GM12878 (cell line): ENCODE data around the gene SOX18. TPM values are rescaled to one million over a fixed set of nuclear protein-coding genes. Genes with fewer than 3 reads are reported as not detected.

Source experiments
- ATAC-seq: fragments of 200-7000 bp; cut with Tn5 transposase; 3 replicates; pipeline ENCODE4 v1.9.1; 2020; ENCODE audit warnings: mild to moderate bottlenecking, moderate library complexity
- BruUV-seq: library from RNA; stranded (reverse); fragments of 400-500 nt; replicated peaks from 2 replicates; lab custom pipeline; 2021; lab: Mats Ljungman, UMichigan
- CTCF ChIA-PET: fragments of 300-600 bp; sonication (Branson Sonifier 250); formaldehyde crosslinking; extraction: SDS; loops from one replicate; lab custom pipeline; 2021; ENCODE audit warnings: inconsistent platforms; lab: Yijun Ruan, JAX
- POLR2A ChIA-PET: fragments of 350-600 bp; formaldehyde crosslinking; extraction: SDS; loops from one replicate; lab custom pipeline; 2021; ENCODE audit warnings: inconsistent platforms; lab: Charles Lee
- RAD21 ChIA-PET: fragments of 300-600 bp; sonication (Branson Sonifier 250); formaldehyde crosslinking; loops from one replicate; lab custom pipeline; 2023; ENCODE audit warnings: antibody characterized with exemption; ENCODE audit not compliant: unreplicated experiment; lab: Charles Lee
- SMC1A ChIA-PET: fragments of 300-600 bp; sonication (Branson Sonifier 250); formaldehyde crosslinking; loops from one replicate; lab custom pipeline; 2023; ENCODE audit not compliant: unreplicated experiment, uncharacterized antibody; lab: Charles Lee
- DNase-seq: peaks from one replicate; pipeline ENCODE4 v3.0.0-alpha.2; 2011; ENCODE audit warnings: low read depth, low spot score
- FAIRE-seq: peaks from 3 replicates; lab custom pipeline; 2011; peaks lifted over from hg19 to GRCh38; lab: Jason Lieb, UNC
- H2AFZ ChIP-seq: 2 replicates; pipeline ENCODE4 v1.6.0; 2011; ENCODE audit warnings: low read depth, low read length, control low read depth; ENCODE audit not compliant: control insufficient read depth
- H3K27ac ChIP-seq: 2 replicates; pipeline ENCODE4 v1.5.1; 2011; ENCODE audit warnings: control low read depth; ENCODE audit not compliant: control insufficient read depth, insufficient read depth
- H3K27me3 ChIP-seq, 2 experiments: replicated peaks in 1 of 2; 2 replicates each; pipeline versions ENCODE4 v1.6.0 to v1.6.1; 2011; ENCODE audit warnings: low read length in 1 of 2; ENCODE audit not compliant: control insufficient read depth in 2 of 2, insufficient read depth in 2 of 2
- H3K36me3 ChIP-seq, 2 experiments: 2 replicates each; pipeline ENCODE4 v1.5.1; 2011; ENCODE audit warnings: low read length in 1 of 2; ENCODE audit not compliant: control insufficient read depth in 2 of 2, insufficient read depth in 2 of 2
- H3K4me1 ChIP-seq: 2 replicates; pipeline ENCODE4 v1.6.1; 2011; ENCODE audit warnings: mild to moderate bottlenecking, low read length, moderate library complexity, mixed read lengths; ENCODE audit not compliant: control insufficient read depth, insufficient read depth
- H3K4me2 ChIP-seq: 2 replicates; pipeline ENCODE4 v1.6.0; 2011; ENCODE audit warnings: control low read depth; ENCODE audit not compliant: control insufficient read depth, insufficient read depth
- H3K4me3 ChIP-seq: fragments of 200-600 bp; sonication (generic); 2 replicates; pipeline ENCODE4 v1.5.1; 2016
- H3K79me2 ChIP-seq: 2 replicates; pipeline ENCODE4 v1.6.0; 2011; ENCODE audit warnings: low read length; ENCODE audit not compliant: control insufficient read depth, insufficient read depth
- H3K9ac ChIP-seq: 2 replicates; pipeline ENCODE4 v1.8.0; 2011; ENCODE audit warnings: low read length, control low read depth, mixed read lengths; ENCODE audit not compliant: control insufficient read depth, insufficient read depth
- H3K9me3 ChIP-seq: replicated peaks from 3 replicates; pipeline ENCODE4 v1.5.1; 2011; ENCODE audit warnings: mild to moderate bottlenecking, low read length; ENCODE audit not compliant: control insufficient read depth, insufficient read depth
- H4K20me1 ChIP-seq: 2 replicates; pipeline ENCODE4 v1.6.0; 2011; ENCODE audit not compliant: control insufficient read depth, insufficient read depth
- ATF3 ChIP-seq: IDR thresholded peaks from 2 replicates; pipeline ENCODE4 v1.6.1; 2011; ENCODE audit warnings: low read depth, mild to moderate bottlenecking, low read length, moderate library complexity, borderline replicate concordance; ENCODE audit errors: extremely low read depth
- CEBPB ChIP-seq, 2 experiments: fragments of 150-350 bp in 1 of 2; IDR thresholded peaks; 2 replicates each; pipeline ENCODE4 v1.6.1; 2012 to 2014; ENCODE audit warnings: low read depth in 2 of 2, low read length in 2 of 2, borderline replicate concordance in 1 of 2, inconsistent platforms in 1 of 2
- GATAD2B ChIP-seq: fragments of 450-650 bp; conservative IDR thresholded peaks from 2 replicates; pipeline ENCODE4 v1.6.1; 2017; ENCODE audit warnings: low read depth, mild to moderate bottlenecking, moderate library complexity
- JUNB ChIP-seq: IDR thresholded peaks from 2 replicates; pipeline ENCODE4 v1.6.1; 2016; ENCODE audit warnings: antibody characterized with exemption, mild to moderate bottlenecking
- POLR2A ChIP-seq: IDR thresholded peaks from 2 replicates; pipeline ENCODE4 v1.6.1; 2011; ENCODE audit warnings: low read depth, mild to moderate bottlenecking, low read length
- WRNIP1 ChIP-seq: IDR thresholded peaks from 2 replicates; pipeline ENCODE4 v1.6.1; 2011; ENCODE audit warnings: low read depth, low read length, improper control_type of control experiment, borderline replicate concordance
- WGBS: methylation state at CpG from one replicate; pipeline ENCODE4 v1.1.6; 2016; ENCODE audit warnings: low lambda C conversion rate; ENCODE audit not compliant: insufficient replicate concordance, insufficient coverage; ENCODE audit errors: missing lambda C conversion rate; 5-methylcytosine and 5-hydroxymethylcytosine counted together
- in situ Hi-C: fragments of 300-500 bp; cut with MboI; formaldehyde crosslinking; loops from 9 replicates; pipeline ENCODE4 v1.14.3; 2018; ENCODE audit warnings: mixed read lengths
- intact Hi-C: fragments of 100-400 bp; cut with micrococcal nuclease; formaldehyde crosslinking; loops from one replicate; pipeline ENCODE4 v1.14.2; 2022; ENCODE audit not compliant: unreplicated experiment
- polyA plus RNA-seq, 11 experiments: library from polyadenylated mRNA; depleted of rRNA in 4 of 11; unstranded in 6 of 11; stranded (reverse) in 5 of 11; fragments of >200 nt; fragmentation: Nextera tagmentation in 4 of 11; fragmentation: Illumina TruSeq in 1 of 11; extraction: Ambion mirVana in 4 of 11; extraction: Trizol in 1 of 11; gene quantifications; 1 replicate in 1 of 11; 2 replicates in 10 of 11; pipeline versions ENCODE4 v1.2.1 to v1.2.3, GENCODE V29; 2011 to 2016; ENCODE audit warnings: inconsistent platforms in 2 of 11, missing spikeins in 2 of 11, low read depth in 1 of 11
- total RNA-seq, 4 experiments: library from RNA; depleted of rRNA in 3 of 4; stranded (reverse); fragments of >200 nt in 3 of 4; fragmentation: Illumina TruSeq in 1 of 4; extraction: Trizol in 1 of 4; gene quantifications; 2 replicates each; pipeline versions ENCODE4 v1.2.1 to v1.2.3, GENCODE V29; 2013 to 2021

SOX18 gene
- total and polyA plus RNA-seq, 10 of the 15 experiments (the other 5 are each of a cell fraction or from before 2014, with no cell fraction given) = 0.05 to 5.6 (median 0.28) TPM; not detected in 3

DNA sequence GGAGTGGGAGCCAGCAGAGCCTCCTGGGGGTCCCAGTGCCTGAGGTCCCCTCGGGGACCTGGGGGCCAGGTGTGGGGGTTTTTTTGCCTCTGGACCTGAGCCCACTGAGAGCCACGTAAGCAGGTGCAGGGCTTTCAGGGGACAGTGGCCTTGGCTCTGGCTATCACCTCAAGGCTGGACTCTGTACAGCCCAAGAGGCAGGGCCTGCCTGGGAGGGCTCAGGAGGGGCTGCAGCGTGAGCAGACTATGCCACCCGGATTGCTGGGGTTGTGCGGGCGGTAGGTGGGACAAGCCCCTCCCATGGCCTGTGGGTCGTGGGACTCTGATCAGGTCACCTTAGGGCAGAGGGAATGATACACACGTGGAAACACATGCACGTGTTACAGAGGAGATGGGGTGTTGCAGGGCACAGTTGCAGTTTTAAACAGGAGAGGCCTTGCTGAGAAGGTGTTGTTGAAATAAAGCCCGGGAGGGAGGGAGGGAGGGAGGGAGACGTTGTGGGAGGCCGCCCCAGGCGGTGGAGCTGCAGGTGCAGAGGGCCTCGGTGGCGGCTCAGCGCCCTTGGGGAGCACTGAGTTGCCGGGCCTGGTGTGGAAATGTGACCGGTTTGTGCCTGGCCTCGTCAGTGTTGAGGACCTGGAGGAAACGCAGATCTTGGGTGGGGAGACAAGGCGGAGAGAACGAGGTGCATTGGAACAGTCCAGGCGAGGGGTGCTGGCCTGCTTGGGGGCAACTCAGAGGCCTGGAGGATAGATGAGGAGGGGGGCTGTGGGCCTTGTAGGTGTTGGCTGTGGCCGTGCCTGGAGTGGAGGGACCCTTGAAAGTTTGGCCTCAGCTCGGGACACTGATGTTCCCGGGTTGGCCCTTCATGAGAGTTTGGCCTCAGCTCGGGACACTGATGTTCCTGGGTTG lies 15.9 kb upstream of the SOX18 start:
- ChIA-PET RAD21 (interaction anchor here (1.5 to 1.6 kb wide), 2 partner anchors 11 to 14 kb away, joined by 4 read pairs; partner anchors contain the start of genes OPRL1 and RGS19), SMC1A (interaction anchor here (0.6 to 2.0 kb wide), 4 partner anchors 11 to 85 kb away, joined by 3 to 10 read pairs (median 4); partner anchors contain the start of gene SAMD10), CTCF (interaction anchor here (0.6 to 2.4 kb wide), 8 partner anchors 8 to 85 kb away, joined by 3 to 19 read pairs (median 5); partner anchors contain the start of genes OPRL1, PRPF6 and RGS19), POLR2A (interaction anchor here (0.5 to 3.0 kb wide), 4 partner anchors 11 to 83 kb away, joined by 3 to 10 read pairs (median 5); partner anchors contain the start of genes OPRL1 and RGS19)
- peaks cover 32% of the 10 kb centered on the region for H3K4me1 ChIP-seq
- no peaks in the 10 kb centered on the region for H3K27me3 ChIP-seq
- no TSS peak for BruUV-seq
- no peak for FAIRE-seq
- H4K20me1 ChIP-seq = no peaks in the 10 kb centered on the region
- H3K4me3 ChIP-seq = no peak overlapping the region
- H3K79me2 ChIP-seq = no peaks in the 10 kb centered on the region
- H3K27ac ChIP-seq = 0 out of 2 replicates have a peak overlapping the region, but pooled peaks have one; percentile 10
- no peaks in the 10 kb centered on the region for H3K36me3 ChIP-seq
- no peak overlapping the region for H3K9ac ChIP-seq
- no peaks in the 10 kb centered on the region for H3K9me3 ChIP-seq
- intact Hi-C loops = no loop called here
- peak overlapping the region; percentile 68 for H3K4me2 ChIP-seq
- DNase-seq = no peak
- 40% methylated on average over 25 of the region's 27 CpGs for WGBS
- TF ChIP-seq ATF3 = no peak
- TF ChIP-seq POLR2A = peak; percentile 20; the same call in 1 of the 2 replicates
- no peak for ATAC-seq
- H2AFZ ChIP-seq = no peak overlapping the region
- in situ Hi-C loops = no loop called here

DNA sequence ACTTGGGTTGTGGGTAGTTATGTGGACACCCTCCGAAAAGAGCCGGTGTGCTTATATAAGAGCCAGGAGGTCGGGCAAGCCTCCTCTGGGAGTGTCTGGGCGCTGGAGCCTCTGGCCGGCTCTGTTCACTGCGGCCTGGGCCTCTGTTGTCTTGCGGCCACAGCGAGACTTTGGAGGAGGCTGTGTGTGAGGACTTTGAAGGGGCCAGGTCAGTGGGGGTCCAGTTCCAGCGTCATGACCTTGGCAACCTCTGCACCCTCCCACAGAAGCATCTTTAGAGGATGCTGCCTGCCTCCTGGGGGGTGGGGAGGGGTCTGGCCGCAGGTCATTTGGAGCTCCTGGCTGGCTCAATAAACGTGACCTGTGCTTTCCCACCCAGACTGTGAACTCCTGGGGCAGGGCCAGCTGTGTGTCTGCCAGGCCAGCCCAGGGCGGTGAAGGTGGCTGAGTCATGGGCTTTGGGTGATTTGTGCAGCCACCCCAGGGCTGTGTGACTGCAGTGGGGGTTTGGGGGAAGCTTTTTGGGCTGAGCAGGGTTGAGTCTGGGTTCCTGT lies 14.8 kb upstream of the SOX18 start:
- no peak overlapping the region for H3K27ac ChIP-seq
- ChIA-PET CTCF (interaction anchor here (0.7 to 1.4 kb wide), 4 partner anchors 10 to 26 kb away, joined by 3 to 6 read pairs (median 4); no protein-coding TSS in a partner anchor), POLR2A (interaction anchor here (0.5 to 3.0 kb wide), 3 partner anchors 13 to 536 kb away, joined by 3 to 10 read pairs (median 5); partner anchors contain the start of genes OPRL1 and RGS19)

More for the DNA sequence above, 14.8 kb upstream of the SOX18 start:
- H3K4me3 ChIP-seq = peak overlapping the region; percentile 74
- no peak for ATAC-seq
- no peaks in the 10 kb centered on the region for H4K20me1 ChIP-seq
- TF ChIP-seq CEBPB (IDR thresholded peaks at IDR 0.05; ENCODE audit: borderline replicate concordance in 1 of 2, low read depth in 2 of 2, low read length in 2 of 2) (no peak), JUNB (no peak), WRNIP1 (no peak), GATAD2B (no peak)
- TF ChIP-seq, all 136 proteins: peak for 0
- H3K9ac ChIP-seq = peak overlapping the region; percentile 82; the same call in 1 of the 2 replicates
- peaks cover 32% of the 10 kb centered on the region for H3K4me1 ChIP-seq
- intact Hi-C loops (no loop called here), in situ Hi-C loops (no loop called here)
- FAIRE-seq (no peak), DNase-seq (no peak)
- SMC1A ChIA-PET = interaction anchor here (1.1 kb wide), 1 partner anchor 15 kb away, joined by 3 read pairs; the partner anchor contains the start of gene RGS19
- H3K9me3 ChIP-seq = no peaks in the 10 kb centered on the region
- no peaks in the 10 kb centered on the region for H3K79me2 ChIP-seq
- no TSS peak for BruUV-seq
- no peaks in the 10 kb centered on the region for H3K27me3 ChIP-seq
- no peaks in the 10 kb centered on the region for H3K36me3 ChIP-seq
- WGBS = 67% methylated on average over 12 of the region's 12 CpGs
- RAD21 ChIA-PET = no interaction called here
- no peak overlapping the region for H2AFZ ChIP-seq
- H3K4me2 ChIP-seq = peak overlapping the region; percentile 85
